ENCODE results near the gene PIK3R5. TPM values are rescaled to one million over a fixed set of nuclear protein-coding genes. Genes with fewer than 3 reads are reported as not detected.

Gene PIK3R5
- total RNA-seq, 1 experiment from 2014 or later: not detected

DNA sequence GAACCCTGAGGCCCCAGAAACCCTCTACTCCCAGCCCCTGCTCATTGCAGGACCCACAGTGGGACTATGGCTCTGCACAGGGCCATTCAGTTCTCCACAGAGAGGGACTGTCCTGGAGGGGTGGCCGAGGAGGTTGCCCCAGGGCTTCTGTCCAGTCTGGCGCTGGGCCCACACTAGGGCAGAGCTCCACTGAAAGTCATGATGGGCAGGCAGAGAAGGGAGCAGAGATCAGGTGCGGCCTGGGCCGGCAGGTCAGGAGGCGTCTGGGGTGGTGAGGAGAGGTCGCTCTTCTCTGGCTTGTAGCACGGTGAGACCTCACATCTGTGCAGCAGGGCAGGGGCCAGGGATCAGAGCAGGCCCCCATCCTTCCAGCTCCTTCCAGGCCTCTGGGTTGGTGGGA lies 85.0 kb downstream of the PIK3R5 start:
- no peaks in the 10 kb centered on the region for H3K27me3 Mint-ChIP-seq (ENCODE audit: insufficient read depth, unreplicated experiment)
- POLR2A ChIA-PET: no interaction called here

DNA sequence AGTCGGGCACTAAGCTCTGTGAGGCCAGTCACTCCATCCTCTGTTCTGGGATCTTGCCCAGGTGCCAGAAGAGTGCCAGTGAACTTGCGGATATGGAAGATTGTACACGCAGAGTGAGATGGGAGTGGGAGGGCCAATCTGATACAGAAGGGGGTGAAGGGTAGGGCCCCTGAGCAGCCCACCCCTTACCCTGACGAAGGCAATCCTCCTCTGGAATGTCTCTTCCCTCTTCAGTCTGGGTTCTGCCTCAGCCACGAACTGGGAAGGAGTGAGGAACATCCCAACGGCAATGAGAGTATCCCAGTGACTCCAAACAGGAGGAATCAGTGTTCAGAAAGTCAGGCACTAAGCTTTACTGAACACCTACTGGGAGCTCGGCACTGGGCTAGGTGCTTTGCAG lies 86.1 kb downstream of the PIK3R5 start:
- no peaks in the 10 kb centered on the region for H3K27me3 Mint-ChIP-seq (ENCODE audit: insufficient read depth, unreplicated experiment)
- H3K36me3 Mint-ChIP-seq (ENCODE audit: insufficient read depth, unreplicated experiment): no peaks in the 10 kb centered on the region
- CTCF ChIA-PET: no interaction called here
- no peaks in the 10 kb centered on the region for H3K9me3 ChIP-seq
- H3K4me1 ChIP-seq: peaks cover 11% of the 10 kb centered on the region; the same call in 1 of the 2 replicates
- no peaks in the 10 kb centered on the region for H3K27me3 ChIP-seq (replicated peaks; ENCODE audit: control insufficient read depth, insufficient read depth, low read length)
- POLR2A ChIA-PET: no interaction called here
- no peaks in the 10 kb centered on the region for H3K9me3 Mint-ChIP-seq (ENCODE audit: unreplicated experiment)
- H3K36me3 ChIP-seq (ENCODE audit: control insufficient read depth, insufficient read depth, low read length): no peaks in the 10 kb centered on the region
- peaks cover 6% of the 10 kb centered on the region for H3K4me1 Mint-ChIP-seq (ENCODE audit: low read depth, unreplicated experiment)
- TF ChIP-seq, protein P1, sequence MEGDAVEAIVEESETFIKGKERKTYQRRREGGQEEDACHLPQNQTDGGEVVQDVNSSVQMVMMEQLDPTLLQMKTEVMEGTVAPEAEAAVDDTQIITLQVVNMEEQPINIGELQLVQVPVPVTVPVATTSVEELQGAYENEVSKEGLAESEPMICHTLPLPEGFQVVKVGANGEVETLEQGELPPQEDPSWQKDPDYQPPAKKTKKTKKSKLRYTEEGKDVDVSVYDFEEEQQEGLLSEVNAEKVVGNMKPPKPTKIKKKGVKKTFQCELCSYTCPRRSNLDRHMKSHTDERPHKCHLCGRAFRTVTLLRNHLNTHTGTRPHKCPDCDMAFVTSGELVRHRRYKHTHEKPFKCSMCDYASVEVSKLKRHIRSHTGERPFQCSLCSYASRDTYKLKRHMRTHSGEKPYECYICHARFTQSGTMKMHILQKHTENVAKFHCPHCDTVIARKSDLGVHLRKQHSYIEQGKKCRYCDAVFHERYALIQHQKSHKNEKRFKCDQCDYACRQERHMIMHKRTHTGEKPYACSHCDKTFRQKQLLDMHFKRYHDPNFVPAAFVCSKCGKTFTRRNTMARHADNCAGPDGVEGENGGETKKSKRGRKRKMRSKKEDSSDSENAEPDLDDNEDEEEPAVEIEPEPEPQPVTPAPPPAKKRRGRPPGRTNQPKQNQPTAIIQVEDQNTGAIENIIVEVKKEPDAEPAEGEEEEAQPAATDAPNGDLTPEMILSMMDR (IDR thresholded peaks at IDR 0.05; ENCODE audit: insufficient read depth in 1 of 2, low read depth in 1 of 2, low read length in 1 of 2, severe bottlenecking in 1 of 2, unreplicated experiment in 1 of 2): no peak
- H3K27ac Mint-ChIP-seq (ENCODE audit: unreplicated experiment): no peak overlapping the region
- H3K4me3 Mint-ChIP-seq (ENCODE audit: unreplicated experiment): no peak overlapping the region
- intact Hi-C loops (cut with micrococcal nuclease; ENCODE audit: unreplicated experiment): no loop called here
- no peak overlapping the region for H3K4me3 ChIP-seq (ENCODE audit: low read depth, low read length)
- no TSS peak for BruUV-seq (replicated peaks)
- no peak for DNase-seq

More for the DNA sequence above, 85.0 kb downstream of the PIK3R5 start:
- Mint-ChIP-seq H3K9me3 (ENCODE audit: unreplicated experiment) (no peaks in the 10 kb centered on the region), H3K36me3 (ENCODE audit: insufficient read depth, unreplicated experiment) (no peaks in the 10 kb centered on the region), H3K4me1 (ENCODE audit: low read depth, unreplicated experiment) (no peaks in the 10 kb centered on the region), H3K27ac (ENCODE audit: unreplicated experiment) (no peak overlapping the region), H3K4me3 (ENCODE audit: unreplicated experiment) (no peak overlapping the region)
- intact Hi-C loops (cut with micrococcal nuclease; ENCODE audit: unreplicated experiment): no loop called here
- BruUV-seq (replicated peaks): no TSS peak
- TF ChIP-seq, protein P1 (IDR thresholded peaks at IDR 0.05; ENCODE audit: insufficient read depth in 1 of 2, low read depth in 1 of 2, low read length in 1 of 2, severe bottlenecking in 1 of 2, unreplicated experiment in 1 of 2): no peak
- H3K4me3 ChIP-seq (ENCODE audit: low read depth, low read length): no peak overlapping the region
- DNase-seq: no peak
- CTCF ChIA-PET: interaction anchor here (0.5 kb wide), 1 partner anchor 132 kb away, joined by 5 read pairs; no protein-coding TSS in a partner anchor
- no peaks in the 10 kb centered on the region for H3K9me3 ChIP-seq
- H3K4me1 ChIP-seq: peaks cover 4% of the 10 kb centered on the region; the same call in 1 of the 2 replicates
- no peaks in the 10 kb centered on the region for H3K27me3 ChIP-seq (replicated peaks; ENCODE audit: control insufficient read depth, insufficient read depth, low read length)
- H3K36me3 ChIP-seq (ENCODE audit: control insufficient read depth, insufficient read depth, low read length): no peaks in the 10 kb centered on the region

DNA sequence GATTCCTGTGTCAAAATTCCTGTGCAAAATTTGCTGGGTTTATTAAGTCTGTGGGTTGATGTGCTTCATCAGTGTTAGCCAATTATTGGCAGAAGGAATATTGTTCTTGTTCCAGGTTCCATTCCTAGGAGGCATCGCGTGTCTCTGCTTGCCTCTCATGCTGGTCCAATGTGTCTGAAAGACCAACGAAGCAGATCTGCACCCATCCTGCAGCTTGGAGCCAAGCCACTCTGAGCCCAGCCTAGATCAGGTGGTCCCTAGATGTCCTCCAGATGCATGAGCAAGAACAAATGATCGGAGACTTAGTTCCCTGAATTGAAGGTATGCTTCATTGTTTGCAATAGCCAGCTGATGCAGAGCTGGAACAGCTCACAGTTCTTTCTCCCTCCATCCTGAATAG lies 87.5 kb downstream of the PIK3R5 start:
- Histone ChIP-seq H3K4me1 (peaks cover 14% of the 10 kb centered on the region), H3K4me3 (ENCODE audit: low read depth, low read length) (no peak overlapping the region), H3K36me3 (ENCODE audit: control insufficient read depth, insufficient read depth, low read length) (no peaks in the 10 kb centered on the region), H3K9me3 (no peaks in the 10 kb centered on the region), H3K27me3 (replicated peaks; ENCODE audit: control insufficient read depth, insufficient read depth, low read length) (no peaks in the 10 kb centered on the region)
- ChIA-PET POLR2A (no interaction called here), CTCF (no interaction called here)
- intact Hi-C loops (cut with micrococcal nuclease; ENCODE audit: unreplicated experiment): no loop called here
- BruUV-seq (replicated peaks): no TSS peak
- DNase-seq: no peak
- Mint-ChIP-seq H3K36me3 (ENCODE audit: insufficient read depth, unreplicated experiment) (no peaks in the 10 kb centered on the region), H3K4me3 (ENCODE audit: unreplicated experiment) (no peak overlapping the region), H3K27ac (ENCODE audit: unreplicated experiment) (no peak overlapping the region), H3K9me3 (ENCODE audit: unreplicated experiment) (no peaks in the 10 kb centered on the region), H3K27me3 (ENCODE audit: insufficient read depth, unreplicated experiment) (no peaks in the 10 kb centered on the region), H3K4me1 (ENCODE audit: low read depth, unreplicated experiment) (peaks cover 6% of the 10 kb centered on the region)
- TF ChIP-seq, protein P1 (IDR thresholded peaks at IDR 0.05; ENCODE audit: insufficient read depth in 1 of 2, low read depth in 1 of 2, low read length in 1 of 2, severe bottlenecking in 1 of 2, unreplicated experiment in 1 of 2): no peak
